Measurements from ENCODE around the gene RPUSD2.

The RPUSD2 gene, protein sequence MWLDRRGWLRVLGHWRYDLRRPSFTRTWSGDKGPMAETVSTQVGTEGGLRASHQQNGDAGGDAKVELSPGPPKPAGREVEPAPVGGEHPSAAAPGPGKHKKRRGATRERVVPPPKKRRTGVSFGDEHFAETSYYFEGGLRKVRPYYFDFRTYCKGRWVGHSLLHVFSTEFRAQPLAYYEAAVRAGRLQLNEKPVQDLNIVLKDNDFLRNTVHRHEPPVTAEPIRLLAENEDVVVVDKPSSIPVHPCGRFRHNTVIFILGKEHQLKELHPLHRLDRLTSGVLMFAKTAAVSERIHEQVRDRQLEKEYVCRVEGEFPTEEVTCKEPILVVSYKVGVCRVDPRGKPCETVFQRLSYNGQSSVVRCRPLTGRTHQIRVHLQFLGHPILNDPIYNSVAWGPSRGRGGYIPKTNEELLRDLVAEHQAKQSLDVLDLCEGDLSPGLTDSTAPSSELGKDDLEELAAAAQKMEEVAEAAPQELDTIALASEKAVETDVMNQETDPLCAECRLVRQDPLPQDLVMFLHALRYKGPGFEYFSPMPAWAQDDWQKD

DNA sequence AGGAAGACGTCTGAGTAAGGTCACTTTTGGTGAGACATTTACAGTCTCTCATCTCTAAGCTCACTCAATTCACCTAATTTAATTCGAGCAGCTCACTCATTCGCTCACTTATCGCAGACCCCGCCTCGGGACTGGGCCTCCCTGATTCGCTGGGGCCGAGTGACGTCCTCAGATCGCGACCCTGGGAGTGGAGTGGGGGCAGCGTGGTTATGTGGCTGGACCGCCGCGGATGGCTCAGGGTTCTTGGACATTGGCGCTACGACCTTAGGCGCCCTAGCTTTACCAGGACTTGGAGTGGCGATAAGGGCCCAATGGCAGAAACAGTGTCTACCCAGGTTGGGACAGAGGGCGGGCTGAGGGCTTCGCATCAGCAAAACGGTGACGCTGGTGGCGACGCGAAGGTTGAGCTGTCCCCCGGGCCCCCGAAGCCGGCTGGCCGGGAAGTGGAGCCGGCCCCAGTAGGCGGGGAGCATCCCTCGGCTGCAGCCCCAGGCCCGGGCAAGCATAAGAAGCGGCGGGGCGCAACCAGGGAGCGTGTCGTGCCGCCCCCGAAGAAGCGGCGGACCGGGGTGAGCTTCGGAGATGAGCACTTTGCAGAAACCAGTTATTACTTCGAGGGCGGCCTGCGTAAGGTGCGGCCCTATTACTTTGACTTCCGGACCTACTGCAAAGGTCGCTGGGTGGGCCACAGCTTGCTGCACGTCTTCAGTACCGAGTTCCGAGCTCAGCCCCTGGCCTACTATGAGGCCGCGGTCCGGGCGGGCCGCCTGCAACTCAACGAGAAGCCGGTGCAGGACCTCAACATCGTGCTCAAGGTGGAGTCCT, at the start of gene RPUSD2:
Gene RPUSD2 (plus strand): TSS at position 171 of the 825 bp plus-strand sequence. CDS start 39 bp downstream, at position 210.
- DNase-seq: peak; percentile 98

DNA sequence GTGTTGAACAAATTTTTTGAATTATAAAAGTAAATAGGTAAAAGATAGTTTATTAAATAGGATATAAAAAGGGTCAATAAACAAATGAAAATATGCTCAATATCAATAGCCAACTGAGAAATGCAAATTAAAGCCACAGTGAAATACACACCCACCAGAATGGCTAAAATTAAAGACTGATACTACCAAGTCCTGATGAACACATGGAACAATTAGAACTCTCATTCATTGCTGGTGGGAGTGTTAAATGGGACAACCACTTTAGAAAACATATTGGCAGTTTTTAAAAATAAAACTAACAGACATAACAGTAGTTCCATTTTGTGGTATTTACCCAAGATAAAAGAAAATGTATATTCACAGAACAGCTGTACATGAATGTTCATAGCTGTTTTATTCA, 45.5 kb upstream of the RPUSD2 start:
- no peak for DNase-seq

DNA sequence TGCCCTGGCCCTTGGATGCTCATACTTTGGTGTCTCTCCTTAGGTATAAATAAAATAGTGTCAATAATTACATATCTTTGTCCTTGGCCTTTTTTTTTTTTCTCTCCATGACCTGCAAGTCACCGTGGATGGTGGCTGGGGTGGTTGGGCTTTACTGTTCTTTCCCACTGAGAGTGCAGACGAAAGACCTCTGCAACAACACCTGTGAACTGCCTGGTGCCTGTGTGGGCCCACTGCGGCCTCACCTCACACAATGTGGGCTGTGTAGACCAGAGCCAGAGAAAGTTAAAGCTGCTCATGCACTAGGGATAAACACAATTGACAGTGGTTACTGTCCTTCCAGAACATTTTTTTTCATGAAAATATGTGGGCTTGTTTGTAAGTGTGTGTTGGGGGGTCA, 43.2 kb upstream of the RPUSD2 start:
- no peak for DNase-seq

DNA sequence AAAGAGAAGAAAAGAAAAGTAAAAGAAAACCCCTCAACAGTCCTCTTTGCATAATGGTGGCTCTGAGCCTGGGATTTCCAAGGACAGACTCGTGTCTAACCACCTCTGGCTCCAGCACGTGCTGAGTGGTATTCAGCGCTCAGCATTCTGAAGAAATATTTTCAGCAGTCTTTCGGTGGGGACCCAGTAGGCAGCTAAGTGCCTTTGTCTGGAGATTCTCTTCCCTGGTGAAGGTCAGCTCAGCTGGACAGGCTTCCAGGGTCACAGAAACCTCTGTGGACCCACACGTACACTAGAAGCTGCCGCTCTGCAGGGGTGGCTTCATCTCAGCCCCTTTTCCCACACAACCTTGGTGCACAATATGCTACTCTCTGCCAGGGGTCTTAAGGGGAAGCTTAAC, 40.3 kb upstream of the RPUSD2 start:
- no peak for DNase-seq

DNA sequence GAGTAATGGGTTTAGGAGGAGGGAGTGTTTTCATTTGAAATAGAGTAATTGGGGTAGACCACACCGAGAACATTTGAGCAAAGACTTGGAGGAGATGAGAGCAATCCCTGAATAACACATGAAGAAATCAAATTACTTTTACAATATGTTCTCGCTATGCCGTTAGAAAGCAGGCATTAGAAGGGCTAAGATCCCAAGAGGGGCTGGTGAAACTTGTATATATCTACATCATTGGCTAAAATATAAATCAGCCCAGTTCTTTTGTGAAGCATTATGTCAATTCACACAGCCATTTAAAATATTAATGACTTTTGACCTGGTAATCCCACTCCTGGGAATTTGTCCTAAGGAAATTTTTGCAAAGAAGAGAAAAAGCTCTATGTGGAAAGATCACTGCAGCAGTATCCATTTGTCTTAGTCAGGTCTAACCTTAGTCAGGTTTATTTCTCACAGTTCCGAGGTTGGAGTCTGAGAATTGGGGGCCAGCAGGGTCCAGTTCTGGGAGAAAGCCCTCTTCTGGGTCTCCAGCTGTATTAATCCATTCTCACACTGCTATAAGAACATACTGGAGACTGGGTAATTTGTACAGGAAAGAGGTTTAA, 35.2 kb upstream of the RPUSD2 start:
- no peak for DNase-seq

DNA sequence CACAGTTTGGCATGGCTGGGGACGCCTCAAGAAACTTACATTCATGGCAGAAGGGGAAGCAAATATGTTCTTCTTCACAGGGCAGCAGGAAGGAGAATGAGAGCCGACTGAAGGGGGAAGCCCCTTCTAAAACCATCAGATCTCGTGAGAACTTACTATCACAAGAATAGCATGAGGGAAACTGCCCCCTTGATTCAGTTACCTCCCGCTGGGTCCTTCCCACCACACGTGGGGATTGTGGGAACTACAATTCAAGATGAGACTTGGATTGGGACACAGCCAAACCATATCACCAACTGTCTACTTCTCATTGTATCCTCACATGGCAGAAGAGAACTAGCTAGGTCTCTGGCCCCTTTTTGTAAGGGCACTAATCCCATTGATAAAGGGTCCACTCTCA, 34.7 kb upstream of the RPUSD2 start:
- no peak for DNase-seq

DNA sequence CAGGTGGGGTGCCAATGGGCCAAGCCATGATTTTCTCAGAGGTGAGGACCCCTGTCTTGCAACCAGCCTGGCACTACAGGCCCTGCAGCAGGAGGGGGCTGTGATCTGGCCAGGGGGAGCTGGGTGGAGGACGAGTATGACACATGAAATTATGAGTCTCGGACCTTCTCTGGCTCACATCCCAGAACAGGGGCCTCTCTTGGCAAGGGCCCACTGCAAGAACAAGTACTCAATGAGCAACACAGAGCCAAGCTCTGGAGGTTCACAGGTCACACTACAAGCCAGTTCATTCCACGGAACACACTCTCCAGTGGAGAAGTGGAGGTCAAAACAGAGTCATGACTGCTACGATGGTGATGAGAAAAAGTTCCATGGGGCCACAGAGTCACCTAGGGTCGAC, 32.6 kb upstream of the RPUSD2 start:
- no peak for DNase-seq

DNA sequence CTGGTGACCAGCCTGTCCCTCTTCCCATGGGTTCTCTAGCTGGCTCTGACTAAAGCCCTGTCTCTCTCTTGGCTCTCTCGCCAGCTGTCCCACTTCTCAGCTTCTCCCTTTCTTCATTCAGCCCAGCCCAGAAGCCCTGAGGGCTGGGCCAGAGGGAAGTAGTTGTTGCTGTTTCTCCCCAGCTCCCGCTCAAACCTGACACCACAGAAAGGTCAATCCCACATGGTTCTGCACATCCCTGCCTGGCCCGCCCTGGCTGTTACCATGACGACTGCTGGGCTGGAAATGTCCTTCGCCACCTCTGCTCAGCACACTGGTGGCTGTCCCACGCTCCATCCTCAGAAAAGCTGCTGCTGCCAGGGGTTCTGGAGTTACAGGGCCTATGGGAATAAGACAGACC, 30.1 kb upstream of the RPUSD2 start:
- peak; percentile 50 for DNase-seq

DNA sequence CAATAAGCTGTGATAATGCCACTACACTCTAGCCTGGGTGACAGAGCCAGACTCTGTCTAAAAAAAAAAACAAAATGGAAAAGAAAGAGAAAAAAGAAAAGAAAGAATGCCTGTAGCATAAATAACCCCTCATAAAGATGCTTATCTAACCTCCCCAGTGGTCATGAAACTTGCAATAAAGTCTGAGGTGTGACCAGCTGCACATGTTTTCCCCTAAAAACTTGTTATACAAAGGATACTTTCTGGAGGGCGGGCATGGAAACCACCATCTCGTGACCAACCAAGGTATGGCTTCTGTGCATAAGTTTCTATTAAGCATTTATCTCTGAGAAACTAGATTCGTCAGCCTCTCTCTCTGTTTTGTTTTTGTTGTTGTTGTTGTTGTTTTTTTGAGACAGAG, 26.0 kb upstream of the RPUSD2 start:
- no peak for DNase-seq

DNA sequence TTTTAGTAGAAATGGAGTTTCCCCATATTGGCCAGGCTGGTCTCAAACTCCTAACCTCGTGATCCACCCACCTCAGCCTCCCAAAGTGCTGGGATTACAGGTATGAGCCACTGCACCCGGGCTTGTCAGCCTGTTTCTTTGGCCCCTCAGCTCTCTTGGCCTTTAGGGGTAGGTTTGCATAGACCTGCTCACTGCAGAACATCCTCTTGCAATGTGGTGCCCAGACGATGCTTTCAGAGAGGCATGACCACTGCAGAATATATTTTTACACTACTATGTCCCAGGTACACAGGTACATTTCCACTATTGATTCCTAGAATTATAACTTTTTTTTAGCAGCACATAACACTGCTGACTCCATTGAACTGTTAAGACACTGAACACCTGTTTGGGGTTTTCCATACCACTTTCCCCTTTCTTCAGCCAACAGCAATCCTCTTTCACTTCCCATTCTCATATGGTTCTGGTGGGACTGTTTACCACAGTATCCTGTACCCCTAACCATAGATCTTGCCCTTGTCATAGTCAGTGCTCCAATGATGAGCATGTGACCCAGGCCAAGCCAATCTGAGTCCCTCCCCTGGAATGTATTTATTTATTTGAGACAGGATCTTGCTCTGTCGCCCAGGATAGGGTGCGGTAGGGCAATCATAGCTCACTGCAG, 25.3 kb upstream of the RPUSD2 start:
- no peak for DNase-seq

DNA sequence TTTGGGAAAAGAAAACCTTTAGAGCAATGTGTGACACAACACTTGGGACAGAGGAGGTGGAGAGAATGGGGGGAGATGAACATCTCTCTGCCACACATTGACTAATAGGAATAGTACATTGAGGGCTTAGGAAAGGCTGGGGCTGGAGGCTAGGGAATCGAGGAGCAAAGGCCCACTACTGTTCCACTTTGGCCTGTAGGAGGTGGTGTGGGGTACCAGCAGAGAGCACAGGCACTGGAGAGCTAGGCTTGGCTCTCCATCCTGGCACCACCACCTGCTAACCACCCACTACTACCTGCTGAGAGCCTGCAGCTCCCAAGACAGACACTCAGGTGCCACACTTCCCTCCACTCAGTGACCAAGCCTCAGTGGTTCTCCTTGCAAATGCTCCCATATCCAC, 23.6 kb upstream of the RPUSD2 start:
- no peak for DNase-seq

DNA sequence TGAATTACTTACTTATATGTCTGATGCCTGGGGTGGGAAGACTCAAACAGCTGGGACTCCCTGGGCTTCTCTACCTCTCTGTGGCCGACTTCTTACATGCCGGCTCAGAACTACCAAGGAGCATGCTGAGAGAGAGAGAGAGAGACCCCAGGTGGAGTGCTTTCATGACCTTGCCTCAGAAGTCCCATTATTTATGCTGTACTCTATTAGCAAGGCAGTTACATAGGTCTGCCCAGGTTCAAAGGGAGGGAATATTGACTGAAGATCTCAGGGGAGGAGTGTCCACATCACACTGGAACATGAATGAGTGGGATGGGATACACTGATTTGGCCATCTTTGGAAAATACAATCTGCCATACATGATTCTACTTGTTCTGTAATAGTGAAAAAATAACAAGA, 20.5 kb upstream of the RPUSD2 start:
- DNase-seq: no peak

DNA sequence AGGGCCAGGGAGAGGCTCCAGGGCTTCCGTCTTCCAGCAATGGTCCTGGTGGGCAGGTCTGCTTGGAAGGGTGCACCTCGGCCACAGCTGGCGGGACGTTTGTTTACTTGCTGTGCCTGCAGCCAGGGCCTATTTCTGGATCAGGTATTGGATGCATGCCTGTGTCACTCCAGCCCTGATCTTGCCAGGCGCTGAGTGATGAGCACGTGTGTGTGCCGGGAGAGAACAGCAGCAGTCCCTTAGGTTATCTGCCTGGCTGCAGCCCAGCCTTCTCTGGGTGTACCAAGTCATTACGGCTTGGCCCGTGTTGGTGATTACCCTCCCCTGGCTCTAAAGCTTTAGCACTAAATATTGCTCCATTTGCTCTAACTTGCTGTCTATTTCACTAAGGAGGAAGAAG, 19.2 kb upstream of the RPUSD2 start:
- no peak for DNase-seq

DNA sequence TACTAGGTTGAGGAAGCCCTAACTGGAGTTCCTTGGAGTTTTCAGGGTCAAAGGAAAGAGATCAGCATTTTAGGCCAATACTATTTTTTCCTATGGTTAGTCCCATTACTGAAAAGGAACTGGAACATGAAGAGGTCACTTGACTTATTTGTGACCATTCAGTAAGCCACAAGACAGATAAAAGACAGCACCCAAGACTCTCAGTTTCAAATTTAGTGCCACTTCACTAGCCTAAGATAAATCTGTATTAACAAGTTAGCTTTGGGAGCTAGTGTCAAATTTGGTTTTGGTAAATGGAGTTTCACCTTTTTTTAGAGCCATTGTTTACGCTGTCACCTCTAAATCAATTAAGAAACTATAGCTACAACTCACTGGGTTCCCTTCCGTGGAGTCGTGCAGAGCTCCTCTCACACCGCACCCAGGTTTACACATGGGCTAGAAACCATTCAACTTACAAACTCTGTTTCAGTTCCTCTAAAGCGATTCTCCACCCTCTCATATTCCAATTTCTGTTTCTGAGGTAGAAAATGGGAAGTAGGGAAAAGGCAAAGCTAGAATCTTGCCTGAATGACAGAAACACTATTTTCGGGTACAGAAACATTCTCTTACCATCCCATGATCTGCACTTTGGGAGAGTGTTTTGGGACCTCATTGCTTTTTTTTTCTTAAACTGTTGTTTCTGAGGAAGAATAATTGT, 18.6 kb upstream of the RPUSD2 start:
- DNase-seq: no peak

DNA sequence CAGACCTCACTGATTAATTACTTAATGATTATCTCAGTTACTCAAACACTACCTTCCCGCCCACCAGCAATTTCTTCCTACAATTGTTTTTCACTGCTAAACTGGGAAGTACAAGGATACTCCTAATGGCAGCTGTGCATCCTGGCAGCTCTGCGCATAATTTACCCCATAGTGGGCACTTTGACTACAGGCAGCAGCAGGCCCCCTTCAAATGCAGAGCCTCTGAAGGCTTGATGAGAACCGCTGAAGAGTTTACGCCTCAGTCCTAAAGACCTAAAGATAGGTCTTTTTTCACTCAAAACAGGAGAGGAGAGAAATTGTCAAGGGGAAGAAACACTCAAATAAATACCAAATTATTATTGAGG, 15.0 kb upstream of the RPUSD2 start:
- DNase-seq: no peak

DNA sequence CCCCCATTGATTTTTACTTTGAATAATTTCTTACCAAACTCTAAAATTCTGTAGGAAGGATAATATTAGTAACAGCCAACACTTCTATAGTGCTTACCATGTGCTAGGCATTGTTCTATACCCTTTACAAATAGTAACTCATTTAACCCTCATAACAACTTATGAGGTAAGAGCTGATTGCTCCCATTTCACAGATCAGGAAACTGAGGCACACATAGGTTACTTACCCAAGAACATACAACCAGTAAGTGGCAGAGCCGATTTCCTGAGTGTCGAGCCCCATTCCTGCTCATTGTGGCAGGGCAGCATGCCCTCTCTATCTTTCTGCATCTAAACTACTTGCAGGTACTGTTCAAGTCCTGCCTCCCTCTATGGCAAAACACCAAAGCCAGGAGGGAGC, 13.2 kb upstream of the RPUSD2 start:
- no peak for DNase-seq

DNA sequence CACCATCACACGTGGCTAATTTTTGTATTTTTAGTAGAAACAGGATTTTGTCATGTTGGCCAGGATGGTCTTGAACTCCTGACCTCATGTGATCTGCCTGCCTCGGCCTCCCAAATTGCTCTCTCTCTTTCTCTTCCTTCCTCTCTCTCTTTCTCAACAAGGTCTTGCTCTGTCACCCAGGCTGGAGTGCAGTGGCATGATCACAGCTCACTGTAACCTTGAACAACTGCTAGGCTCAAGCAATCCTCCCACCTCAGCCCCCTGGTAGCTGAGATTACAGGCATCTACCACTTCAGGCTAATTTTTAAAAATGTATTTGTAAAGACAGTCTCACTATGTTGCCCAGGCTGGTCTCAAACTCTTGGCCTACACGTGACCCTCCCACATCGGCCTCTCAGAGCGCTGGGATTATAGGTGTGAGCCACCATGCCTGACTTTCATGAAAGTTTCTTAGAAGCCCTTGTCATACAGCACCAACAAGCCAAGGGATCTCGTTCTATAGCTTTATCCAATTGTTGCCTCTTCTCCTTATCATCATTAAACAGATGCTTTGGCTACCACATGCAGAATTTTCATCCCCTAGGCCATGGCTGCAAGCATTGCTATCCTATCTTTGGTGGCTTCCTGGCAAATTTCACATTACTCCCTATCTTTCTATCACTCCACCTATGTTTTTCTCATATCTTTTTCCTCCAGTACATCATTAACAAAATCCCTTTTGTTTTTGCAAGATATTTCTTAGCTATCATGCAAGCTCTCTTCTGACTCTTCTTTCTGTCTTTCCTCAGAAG, 10.0 kb upstream of the RPUSD2 start:
- DNase-seq: no peak

DNA sequence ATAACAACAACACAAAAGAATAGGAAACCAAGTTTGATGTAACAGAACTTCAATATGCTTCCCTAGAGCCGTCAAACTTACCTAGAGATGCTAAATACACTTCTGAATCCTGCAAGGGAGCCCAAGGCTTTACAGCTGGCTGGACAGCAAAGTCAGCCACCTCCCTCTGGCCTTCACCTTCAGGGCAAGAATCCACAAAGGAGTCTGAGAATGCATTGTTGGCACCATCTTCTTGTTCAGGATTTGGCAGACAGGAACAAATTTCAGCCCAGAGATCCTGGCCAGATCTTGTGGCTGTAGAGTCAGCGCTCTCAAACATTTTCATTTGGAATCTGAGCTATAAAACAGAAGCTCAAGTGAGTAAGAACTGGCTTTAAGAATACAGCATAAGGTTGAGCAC, 6.4 kb upstream of the RPUSD2 start:
- no peak for DNase-seq

DNA sequence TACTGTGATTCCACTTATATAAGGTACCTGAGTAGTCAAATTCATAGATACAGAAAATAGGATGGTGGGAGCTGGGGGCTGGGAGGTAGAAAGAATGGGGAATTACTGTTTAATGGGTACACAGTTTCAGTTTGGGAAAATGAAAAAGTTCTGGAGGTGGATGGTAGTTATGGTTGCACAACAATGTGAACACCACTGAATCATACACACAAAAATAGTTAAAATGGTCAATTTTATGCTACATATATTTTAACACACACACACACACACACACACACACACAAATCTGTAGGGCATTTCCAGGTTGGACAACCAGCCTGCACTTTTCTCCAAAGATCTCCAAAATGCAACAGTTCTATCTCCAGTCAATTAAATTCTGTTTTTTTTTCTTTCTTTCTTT, 5.7 kb upstream of the RPUSD2 start:
- DNase-seq: no peak

DNA sequence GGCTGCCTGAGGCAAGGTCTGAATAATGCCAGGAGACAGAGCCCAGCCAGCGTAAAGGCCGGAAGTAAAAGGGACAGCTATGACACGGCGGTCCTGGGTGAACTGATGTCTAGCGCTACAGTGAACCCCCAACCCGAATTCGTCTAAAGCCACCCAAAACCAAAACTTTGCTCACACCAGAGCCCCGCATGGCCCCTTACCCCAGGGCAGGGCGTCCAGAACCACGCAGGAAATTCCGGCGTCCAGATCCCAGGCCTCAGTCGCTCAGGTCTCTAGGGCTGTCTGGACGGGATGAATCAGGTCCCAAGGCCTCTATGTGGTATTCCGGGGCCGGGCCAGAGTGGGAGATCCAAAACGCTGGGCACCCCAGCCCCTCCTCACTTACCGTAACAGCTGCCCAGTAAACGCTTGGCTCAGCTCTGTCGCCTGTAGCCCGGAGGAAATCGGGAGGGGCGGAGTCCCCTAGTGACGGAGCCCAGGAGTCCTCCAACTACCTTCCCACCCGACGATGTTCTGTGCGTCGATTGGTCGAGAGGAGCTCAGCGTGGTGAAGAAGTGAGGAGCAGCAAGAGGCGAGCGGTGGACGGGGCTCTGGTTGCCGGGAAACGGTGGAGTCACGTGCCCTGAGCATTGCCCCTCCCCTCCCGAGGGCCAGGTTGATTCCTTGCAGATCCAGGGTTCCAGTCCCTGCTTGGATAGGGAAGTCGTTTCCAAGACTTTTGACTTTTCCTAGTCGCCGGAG, 4.3 kb upstream of the RPUSD2 start, which contains the start of gene CCDC32:
Gene CCDC32 (minus strand): TSS at position 452 of the 742 bp plus-strand sequence. CDS start 2,027 bp downstream, outside the sequence.
- peak; percentile 99 for DNase-seq
